GM18519 (cell line): ENCODE data around the gene NUP188.

Experiments used
- ATAC-seq: cut with Tn5 transposase; IDR thresholded peaks from one replicate; pipeline ENCODE4 v1.9.1; 2021; ENCODE audit warnings: mild to moderate bottlenecking, moderate library complexity; ENCODE audit not compliant: unreplicated experiment, low FRiP score

The NUP188 gene, protein sequence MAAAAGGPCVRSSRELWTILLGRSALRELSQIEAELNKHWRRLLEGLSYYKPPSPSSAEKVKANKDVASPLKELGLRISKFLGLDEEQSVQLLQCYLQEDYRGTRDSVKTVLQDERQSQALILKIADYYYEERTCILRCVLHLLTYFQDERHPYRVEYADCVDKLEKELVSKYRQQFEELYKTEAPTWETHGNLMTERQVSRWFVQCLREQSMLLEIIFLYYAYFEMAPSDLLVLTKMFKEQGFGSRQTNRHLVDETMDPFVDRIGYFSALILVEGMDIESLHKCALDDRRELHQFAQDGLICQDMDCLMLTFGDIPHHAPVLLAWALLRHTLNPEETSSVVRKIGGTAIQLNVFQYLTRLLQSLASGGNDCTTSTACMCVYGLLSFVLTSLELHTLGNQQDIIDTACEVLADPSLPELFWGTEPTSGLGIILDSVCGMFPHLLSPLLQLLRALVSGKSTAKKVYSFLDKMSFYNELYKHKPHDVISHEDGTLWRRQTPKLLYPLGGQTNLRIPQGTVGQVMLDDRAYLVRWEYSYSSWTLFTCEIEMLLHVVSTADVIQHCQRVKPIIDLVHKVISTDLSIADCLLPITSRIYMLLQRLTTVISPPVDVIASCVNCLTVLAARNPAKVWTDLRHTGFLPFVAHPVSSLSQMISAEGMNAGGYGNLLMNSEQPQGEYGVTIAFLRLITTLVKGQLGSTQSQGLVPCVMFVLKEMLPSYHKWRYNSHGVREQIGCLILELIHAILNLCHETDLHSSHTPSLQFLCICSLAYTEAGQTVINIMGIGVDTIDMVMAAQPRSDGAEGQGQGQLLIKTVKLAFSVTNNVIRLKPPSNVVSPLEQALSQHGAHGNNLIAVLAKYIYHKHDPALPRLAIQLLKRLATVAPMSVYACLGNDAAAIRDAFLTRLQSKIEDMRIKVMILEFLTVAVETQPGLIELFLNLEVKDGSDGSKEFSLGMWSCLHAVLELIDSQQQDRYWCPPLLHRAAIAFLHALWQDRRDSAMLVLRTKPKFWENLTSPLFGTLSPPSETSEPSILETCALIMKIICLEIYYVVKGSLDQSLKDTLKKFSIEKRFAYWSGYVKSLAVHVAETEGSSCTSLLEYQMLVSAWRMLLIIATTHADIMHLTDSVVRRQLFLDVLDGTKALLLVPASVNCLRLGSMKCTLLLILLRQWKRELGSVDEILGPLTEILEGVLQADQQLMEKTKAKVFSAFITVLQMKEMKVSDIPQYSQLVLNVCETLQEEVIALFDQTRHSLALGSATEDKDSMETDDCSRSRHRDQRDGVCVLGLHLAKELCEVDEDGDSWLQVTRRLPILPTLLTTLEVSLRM (N-terminal part only)

GRCh38 chr9:128947527-128948301 lies at the start of gene NUP188, which contains the start of gene DOLK:
Gene NUP188 (plus strand): TSS chr9:128947699. CDS start chr9:128947720, 21 bp downstream.
Gene DOLK (minus strand): TSS chr9:128947603. CDS start chr9:128947303, 300 bp downstream.
- ATAC-seq = peak; percentile 61

DNA sequence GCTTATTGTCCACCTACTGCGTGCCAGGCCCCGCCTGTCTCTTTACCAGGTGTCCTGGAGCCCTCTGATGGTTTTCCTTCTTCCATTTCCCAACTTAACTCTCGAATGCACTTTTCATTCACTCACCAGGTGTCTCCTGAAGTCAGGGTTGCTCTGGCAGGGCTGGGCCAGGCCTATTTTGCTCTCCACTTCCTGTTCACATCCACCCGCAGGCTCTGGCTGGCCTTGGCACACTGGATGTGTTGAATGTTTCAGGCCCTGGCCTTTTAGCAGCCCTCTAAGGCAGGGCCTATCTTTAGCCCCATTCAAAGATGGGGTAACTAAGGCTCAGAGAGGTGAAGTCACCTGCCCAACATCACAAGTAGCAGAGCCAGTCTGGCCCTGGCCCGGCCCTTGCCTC lies 49.1 kb upstream of the NUP188 start:
- ATAC-seq = no peak

- no peak for ATAC-seq
Measured at GRCh38 chr9:128898845-128899565, 48.5 kb upstream of the NUP188 start.

DNA sequence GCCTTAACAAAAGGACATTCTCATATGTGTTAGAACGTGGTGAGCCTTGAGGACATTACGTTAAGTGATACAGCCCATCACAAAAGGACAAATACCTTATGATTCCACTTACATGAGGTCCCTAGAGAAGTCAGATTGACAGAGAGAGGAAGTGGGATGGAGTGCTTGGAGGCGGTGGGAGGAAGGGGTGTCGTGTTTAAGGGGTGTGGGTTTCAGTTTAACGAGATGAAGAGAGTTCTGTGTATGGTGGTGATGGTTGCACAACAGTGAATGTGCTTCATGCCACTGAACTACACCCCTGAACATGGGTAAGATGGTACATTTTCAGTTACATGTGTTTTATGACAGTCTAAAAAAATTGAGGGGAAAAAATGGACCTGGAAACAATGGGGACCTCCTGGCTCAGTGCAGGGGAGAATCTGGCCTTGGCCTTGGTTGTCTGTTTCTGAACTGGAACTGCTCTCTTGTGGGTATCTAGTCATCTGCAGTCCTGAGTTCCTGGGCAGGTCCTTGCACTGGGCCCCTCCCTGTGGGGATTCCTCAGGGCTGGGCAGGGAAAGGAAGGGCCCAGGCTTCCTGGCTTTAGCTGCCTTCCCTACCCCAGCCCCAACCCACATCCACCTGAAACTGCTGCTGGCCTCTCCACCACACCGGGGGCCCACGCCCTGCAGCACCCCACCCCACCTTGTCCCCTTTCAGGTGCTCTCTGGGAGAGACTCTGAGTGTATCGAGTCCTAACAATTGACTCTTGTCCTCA lies 47.8 kb upstream of the NUP188 start:
- ATAC-seq = no peak

DNA sequence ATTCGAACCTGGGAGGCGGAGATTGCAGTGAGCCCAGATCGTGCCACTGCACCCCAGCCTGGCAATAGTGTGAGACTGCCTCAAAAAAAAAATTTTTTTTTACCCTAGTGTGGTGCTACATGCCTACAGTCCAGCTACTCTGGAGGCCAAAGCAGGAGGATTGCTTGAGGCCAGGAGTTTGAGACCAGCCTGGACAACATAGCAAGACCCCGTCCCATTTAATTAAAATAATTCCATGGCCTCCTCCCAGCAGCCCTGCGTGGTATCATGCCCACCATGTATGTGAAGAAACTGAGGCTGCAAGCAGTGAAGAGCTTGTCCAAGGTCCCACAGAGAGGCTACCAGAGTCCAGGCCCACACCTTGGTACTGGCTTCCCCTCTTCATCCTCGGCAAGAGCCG lies 46.1 kb upstream of the NUP188 start:
- ATAC-seq = no peak

DNA sequence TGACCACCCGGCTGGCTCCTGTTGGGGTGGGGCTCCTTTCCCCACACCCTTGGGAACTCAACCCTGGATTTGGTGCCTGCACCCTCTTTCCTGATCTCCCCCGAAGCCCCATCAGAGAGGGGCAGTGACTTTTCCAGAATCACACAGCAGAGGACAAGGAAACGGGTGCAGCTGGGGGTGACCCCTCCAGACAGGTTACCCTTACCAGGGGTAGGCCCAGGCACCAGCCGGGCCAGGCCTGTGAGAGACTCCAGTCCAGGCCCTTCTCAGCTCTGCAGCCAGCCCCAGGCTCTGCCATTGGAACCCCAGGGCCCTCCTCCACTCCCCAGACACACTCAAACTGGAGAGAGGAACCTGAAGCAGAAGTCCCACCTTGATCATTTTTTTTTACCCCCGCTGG lies 45.7 kb upstream of the NUP188 start:
- ATAC-seq = peak; percentile 10

DNA sequence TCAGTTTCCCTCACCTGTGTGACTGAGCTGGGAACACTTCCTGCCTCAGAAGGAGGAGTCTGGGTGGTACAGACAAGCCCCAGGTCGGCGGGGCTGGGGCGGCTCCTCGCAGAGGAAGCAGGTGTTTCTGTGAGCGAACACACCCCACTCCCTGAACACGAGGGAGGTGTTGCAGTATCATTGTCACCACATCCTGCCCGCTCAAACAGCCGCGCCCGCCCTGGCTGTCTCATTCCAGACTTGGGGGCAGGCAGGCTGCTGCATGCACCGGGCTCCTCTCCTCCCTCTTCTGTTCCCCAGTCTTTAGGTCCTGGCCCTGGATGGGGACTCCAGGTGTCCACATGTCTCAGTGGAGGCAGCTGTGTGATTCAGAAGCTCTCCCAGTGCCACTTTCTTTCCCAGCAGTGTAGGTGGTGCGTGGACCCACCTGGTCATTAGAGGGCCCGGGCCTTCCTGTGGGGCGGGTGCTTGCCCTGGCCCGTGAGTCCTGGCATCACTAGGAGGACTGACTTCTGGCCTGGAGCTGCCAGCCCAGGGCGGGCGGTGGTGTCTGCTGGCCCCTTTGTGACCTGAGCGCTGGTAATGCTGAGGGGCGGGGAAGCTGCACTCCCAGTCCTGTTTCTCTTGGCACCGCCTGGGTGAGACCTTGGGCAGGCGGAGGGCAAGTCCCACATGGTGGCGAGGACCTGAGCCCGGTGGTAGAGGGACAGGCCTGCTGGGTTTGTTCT lies 45.0 kb upstream of the NUP188 start:
- peak; percentile 58 for ATAC-seq

DNA sequence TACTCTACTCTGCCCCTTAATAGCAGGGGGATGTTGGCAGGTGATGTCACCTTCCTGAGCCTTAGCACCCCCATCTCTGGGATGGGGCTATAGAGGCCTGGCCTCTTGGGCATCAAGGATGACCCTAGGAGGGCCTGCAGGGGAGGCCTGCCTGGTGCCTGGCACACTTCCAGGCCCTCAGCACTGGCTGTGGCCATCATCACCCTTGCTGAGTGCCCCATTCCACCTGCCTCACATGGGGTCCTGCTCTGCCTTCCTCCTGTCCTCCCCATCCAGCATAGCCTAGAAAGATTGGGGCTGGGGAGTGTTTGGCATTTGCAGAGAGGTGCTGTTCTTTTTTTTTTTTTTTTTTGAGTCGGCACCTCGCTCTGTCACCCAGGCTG lies 44.4 kb upstream of the NUP188 start:
- ATAC-seq = no peak

- ATAC-seq = no peak
Measured at GRCh38 chr9:128903871-128904620, 43.5 kb upstream of the NUP188 start.

- no peak for ATAC-seq
Measured at GRCh38 chr9:128905964-128906363, 41.5 kb upstream of the NUP188 start.

GRCh38 chr9:128906741-128907140 lies 40.8 kb upstream of the NUP188 start:
- no peak for ATAC-seq

- no peak for ATAC-seq
Measured at GRCh38 chr9:128908372-128908771, 39.1 kb upstream of the NUP188 start.

- ATAC-seq = no peak
Measured at GRCh38 chr9:128909859-128910258, 37.6 kb upstream of the NUP188 start.

DNA sequence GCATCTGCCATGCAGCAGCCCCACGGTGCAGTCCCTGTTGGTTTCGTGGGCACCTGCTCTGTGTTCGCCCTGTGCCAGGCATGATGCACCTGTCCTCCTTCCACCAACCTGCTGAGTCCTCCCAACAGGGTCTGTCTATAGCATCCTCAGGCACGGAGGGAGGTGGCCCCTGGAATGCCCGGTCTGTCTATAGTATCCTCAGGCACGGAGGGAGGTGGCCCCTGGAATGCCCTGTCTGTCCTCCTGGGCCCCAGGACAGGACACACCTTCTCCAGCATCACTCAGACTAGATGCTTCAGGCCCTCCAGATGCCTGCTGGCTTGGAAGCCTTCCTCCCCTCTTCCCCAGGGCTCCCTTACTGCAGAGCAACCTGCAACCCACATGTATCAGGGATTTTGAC lies 36.6 kb upstream of the NUP188 start:
- ATAC-seq = no peak

DNA sequence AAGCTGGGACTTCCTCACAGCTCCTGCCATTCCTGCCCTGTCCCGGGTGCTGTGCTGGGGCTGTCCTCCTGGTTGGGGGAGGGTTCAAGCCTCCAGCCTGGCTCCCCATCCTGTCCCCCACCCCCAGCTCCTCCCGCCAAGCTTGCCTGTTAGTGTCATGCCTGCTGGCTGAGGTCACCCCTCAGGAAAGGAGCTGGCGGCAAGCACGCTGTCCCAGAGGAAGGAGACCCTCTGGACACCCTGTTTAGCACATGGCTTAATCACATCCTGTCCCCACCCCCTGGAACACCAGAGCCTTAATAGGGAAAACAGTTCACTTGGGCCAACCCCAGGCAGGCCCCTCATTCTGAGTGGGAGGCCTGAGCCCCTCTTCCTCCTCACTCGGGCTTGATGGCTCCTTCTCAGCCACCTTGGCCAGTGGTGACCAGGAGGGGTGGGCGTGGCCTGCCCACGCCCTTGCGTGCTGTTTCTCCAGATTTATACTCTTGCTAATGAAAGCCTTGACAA lies 35.9 kb upstream of the NUP188 start:
- no peak for ATAC-seq

DNA sequence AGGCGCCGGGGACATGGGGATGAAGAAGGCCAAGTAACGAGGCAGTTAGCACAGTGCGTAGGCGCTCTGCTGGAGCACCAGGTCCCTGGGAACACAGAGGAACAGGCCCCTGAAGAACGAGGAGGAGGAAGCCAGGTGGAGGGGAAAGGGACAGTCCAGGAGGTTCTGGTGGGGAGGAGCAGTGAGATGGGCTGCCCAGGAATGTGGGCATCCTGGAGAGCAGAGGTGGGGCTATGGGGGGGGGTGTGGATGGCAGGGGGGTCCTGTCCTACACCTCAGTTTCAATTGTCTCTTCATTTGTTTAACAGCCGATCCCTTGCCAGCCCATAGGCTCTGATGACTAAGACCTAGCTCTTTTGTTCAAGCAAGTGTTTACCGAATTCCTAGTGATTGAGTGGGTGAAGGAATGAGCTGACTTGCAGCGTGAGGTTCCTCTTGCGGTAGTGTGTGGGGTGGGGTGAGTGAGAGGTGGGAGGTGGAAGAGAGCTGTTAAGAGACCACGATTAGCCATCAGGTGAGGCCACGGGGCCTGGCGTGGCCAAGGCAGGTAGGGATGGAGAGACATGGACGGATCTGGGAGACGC lies 35.1 kb upstream of the NUP188 start:
- no peak for ATAC-seq
